ENCODE results near the gene PPIL4. TPM values are rescaled to one million over a fixed set of nuclear protein-coding genes. Genes with fewer than 3 reads are reported as not detected.

PPIL4 gene
- total and polyA plus RNA-seq, 2 of the 13 experiments (the other 11 are each of a cell fraction or from before 2014, with no cell fraction given), result 5.5 to 46.0 TPM

- no peak for TF ChIP-seq HCFC1 (IDR thresholded peaks at IDR 0.05; ENCODE audit: low read depth, low read length)
- no peak for TF ChIP-seq CENPT (CRISPR knock-in tag; IDR thresholded peaks at IDR 0.05; ENCODE audit: low read depth)
- TF ChIP-seq ZNF572 (CRISPR knock-in tag; IDR thresholded peaks at IDR 0.05), result peak; percentile 75; the same call in 1 of the 2 replicates
- peak; percentile 65; the same call in 1 of the 2 replicates for TF ChIP-seq PITX1 (CRISPR knock-in tag; IDR thresholded peaks at IDR 0.05)
- peak; percentile 69 for TF ChIP-seq ZSCAN25 (CRISPR knock-in tag; IDR thresholded peaks at IDR 0.05)
- peak; percentile 52; the same call in 1 of the 2 replicates for TF ChIP-seq DMAP1 (CRISPR knock-in tag; IDR thresholded peaks at IDR 0.05)
- TF ChIP-seq CC2D1A (CRISPR knock-in tag; IDR thresholded peaks at IDR 0.05), result no peak
- TF ChIP-seq BRF2 (CRISPR knock-in tag; IDR thresholded peaks at IDR 0.05), result no peak; the same call in 1 of the 2 replicates
- peak in 1 of 2 experiments; percentile 91 for TF ChIP-seq HMGXB4 (CRISPR knock-in tag; IDR thresholded peaks at IDR 0.05; ENCODE audit: borderline replicate concordance in 1 of 2, low read depth in 1 of 2)
- TF ChIP-seq, protein P1, sequence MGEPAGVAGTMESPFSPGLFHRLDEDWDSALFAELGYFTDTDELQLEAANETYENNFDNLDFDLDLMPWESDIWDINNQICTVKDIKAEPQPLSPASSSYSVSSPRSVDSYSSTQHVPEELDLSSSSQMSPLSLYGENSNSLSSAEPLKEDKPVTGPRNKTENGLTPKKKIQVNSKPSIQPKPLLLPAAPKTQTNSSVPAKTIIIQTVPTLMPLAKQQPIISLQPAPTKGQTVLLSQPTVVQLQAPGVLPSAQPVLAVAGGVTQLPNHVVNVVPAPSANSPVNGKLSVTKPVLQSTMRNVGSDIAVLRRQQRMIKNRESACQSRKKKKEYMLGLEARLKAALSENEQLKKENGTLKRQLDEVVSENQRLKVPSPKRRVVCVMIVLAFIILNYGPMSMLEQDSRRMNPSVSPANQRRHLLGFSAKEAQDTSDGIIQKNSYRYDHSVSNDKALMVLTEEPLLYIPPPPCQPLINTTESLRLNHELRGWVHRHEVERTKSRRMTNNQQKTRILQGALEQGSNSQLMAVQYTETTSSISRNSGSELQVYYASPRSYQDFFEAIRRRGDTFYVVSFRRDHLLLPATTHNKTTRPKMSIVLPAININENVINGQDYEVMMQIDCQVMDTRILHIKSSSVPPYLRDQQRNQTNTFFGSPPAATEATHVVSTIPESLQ (CRISPR knock-in tag; conservative IDR thresholded peaks at IDR 0.05), result no peak
- peak; percentile 66; the same call in 1 of the 2 replicates for TF ChIP-seq ZNF33B (CRISPR knock-in tag; IDR thresholded peaks at IDR 0.05)
- peak; percentile 52; the same call in 1 of the 2 replicates for TF ChIP-seq ZNF350 (CRISPR knock-in tag; IDR thresholded peaks at IDR 0.05; ENCODE audit: borderline replicate concordance, low read depth)
- TF ChIP-seq FOXO4 (CRISPR knock-in tag; conservative IDR thresholded peaks at IDR 0.05), result 0 out of 2 replicates have a peak, but pooled peaks have one; percentile 91
- TF ChIP-seq TERF1 (CRISPR knock-in tag; IDR thresholded peaks at IDR 0.05), result no peak; the same call in 1 of the 2 replicates
- peak; percentile 86 for TF ChIP-seq ZNF605 (CRISPR knock-in tag; IDR thresholded peaks at IDR 0.05)
- TF ChIP-seq NRL (CRISPR knock-in tag; IDR thresholded peaks at IDR 0.05; ENCODE audit: borderline replicate concordance), result peak; percentile 96
- 0 out of 2 replicates have a peak, but pooled peaks have one; percentile 18 for TF ChIP-seq ATAD3A (CRISPR knock-in tag; IDR thresholded peaks at IDR 0.05)
- 0 out of 2 replicates have a peak, but pooled peaks have one; percentile 12 for TF ChIP-seq MTERF4 (CRISPR knock-in tag; IDR thresholded peaks at IDR 0.05)
These were observed 20.8 kb upstream of the PPIL4 start (continued) for GRCh38 chr6:149566410-149567193.
